ENCODE data around the gene BMPR1A.

DNA sequence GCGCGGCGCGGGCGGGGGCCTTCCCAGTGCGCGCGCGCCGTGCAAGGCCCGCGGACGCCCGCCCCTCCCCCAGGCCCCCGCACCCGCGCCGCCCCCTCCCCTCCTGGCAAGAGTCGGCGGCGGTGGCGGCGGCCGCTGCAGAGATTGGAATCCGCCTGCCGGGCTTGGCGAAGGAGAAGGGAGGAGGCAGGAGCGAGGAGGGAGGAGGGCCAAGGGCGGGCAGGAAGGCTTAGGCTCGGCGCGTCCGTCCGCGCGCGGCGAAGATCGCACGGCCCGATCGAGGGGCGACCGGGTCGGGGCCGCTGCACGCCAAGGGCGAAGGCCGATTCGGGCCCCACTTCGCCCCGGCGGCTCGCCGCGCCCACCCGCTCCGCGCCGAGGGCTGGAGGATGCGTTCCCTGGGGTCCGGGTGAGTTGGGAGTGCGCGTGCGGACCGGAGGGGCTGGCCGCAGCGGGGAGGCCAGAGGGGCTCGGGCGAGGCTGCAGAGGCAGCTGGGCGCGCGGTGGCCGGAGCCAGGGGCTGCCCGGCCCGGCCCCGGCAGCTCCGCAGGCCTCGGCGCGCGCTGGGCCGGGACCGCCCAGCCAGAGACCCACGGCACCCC is at the start of gene BMPR1A:
- TF ChIP-seq THAP8 (CRISPR knock-in tag; IDR thresholded peaks at IDR 0.05; ENCODE audit: borderline replicate concordance) (no peak), FOXO1 (CRISPR knock-in tag; IDR thresholded peaks at IDR 0.05) (peak; percentile 21; the same call in 1 of the 2 replicates), PREB (CRISPR knock-in tag; IDR thresholded peaks at IDR 0.05) (no peak), ZBTB33 (CRISPR knock-in tag; IDR thresholded peaks at IDR 0.05) (no peak)
- TF ChIP-seq, protein P1, sequence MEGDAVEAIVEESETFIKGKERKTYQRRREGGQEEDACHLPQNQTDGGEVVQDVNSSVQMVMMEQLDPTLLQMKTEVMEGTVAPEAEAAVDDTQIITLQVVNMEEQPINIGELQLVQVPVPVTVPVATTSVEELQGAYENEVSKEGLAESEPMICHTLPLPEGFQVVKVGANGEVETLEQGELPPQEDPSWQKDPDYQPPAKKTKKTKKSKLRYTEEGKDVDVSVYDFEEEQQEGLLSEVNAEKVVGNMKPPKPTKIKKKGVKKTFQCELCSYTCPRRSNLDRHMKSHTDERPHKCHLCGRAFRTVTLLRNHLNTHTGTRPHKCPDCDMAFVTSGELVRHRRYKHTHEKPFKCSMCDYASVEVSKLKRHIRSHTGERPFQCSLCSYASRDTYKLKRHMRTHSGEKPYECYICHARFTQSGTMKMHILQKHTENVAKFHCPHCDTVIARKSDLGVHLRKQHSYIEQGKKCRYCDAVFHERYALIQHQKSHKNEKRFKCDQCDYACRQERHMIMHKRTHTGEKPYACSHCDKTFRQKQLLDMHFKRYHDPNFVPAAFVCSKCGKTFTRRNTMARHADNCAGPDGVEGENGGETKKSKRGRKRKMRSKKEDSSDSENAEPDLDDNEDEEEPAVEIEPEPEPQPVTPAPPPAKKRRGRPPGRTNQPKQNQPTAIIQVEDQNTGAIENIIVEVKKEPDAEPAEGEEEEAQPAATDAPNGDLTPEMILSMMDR (CRISPR knock-in tag; IDR thresholded peaks at IDR 0.05): no peak

Data from HepG2 (cell line).